H1 (cell line): ENCODE results near the gene MCF2L. TPM values are rescaled to one million over a fixed set of nuclear protein-coding genes. Genes with fewer than 3 reads are reported as not detected.

Source experiments
- NANOG ChIP-seq: IDR thresholded peaks from 2 replicates; pipeline ENCODE4 v1.6.1; 2011; ENCODE audit warnings: low read length, low read depth, mild to moderate bottlenecking, inconsistent platforms; ENCODE audit not compliant: insufficient read depth, poor library complexity, severe bottlenecking
- TBP ChIP-seq: IDR thresholded peaks from 2 replicates; pipeline ENCODE4 v1.6.1; 2011; ENCODE audit warnings: low read depth, low read length, improper control_type of control experiment
- polyA plus RNA-seq, 7 experiments: library from polyadenylated mRNA; depleted of rRNA in 3 of 7; stranded (reverse) in 5 of 7; unstranded in 2 of 7; fragments of >200 nt in 5 of 7; fragments of 200-250 nt in 2 of 7; gene quantifications; 1 replicate in 5 of 7; 2 replicates in 1 of 7; 4 replicates in 1 of 7; pipeline versions ENCODE4 v1.2.1 to v1.2.3, GENCODE V29; 2011 to 2013; ENCODE audit warnings: missing spikeins in 2 of 7, mixed read lengths in 2 of 7
- total RNA-seq: library from RNA; stranded (reverse); fragmentation: NEBNext Ultra II Directional; extraction: Animal tissue kit (Norgen Biotek cat#: 25700); gene quantifications from 2 replicates; pipeline ENCODE4 v1.2.1, GENCODE V29; 2021
- TF ChIP-seq, protein P1 (sequence below): fragments of 300-600 bp; sonication (generic); IDR thresholded peaks from 2 replicates; pipeline ENCODE4 v1.7.1; 2012; ENCODE audit warnings: low read length, moderate library complexity, mild to moderate bottlenecking, inconsistent platforms; ENCODE audit not compliant: insufficient replicate concordance

Gene MCF2L
- total and polyA plus RNA-seq, 2 of the 8 experiments (the other 6 are each of a cell fraction or from before 2014, with no cell fraction given) = 10.1 to 24.4 TPM

GRCh38 chr13:113073942-113074341, 104.9 kb downstream of the MCF2L start (continued):
- TF ChIP-seq TBP = no peak
- TF ChIP-seq, protein P1, sequence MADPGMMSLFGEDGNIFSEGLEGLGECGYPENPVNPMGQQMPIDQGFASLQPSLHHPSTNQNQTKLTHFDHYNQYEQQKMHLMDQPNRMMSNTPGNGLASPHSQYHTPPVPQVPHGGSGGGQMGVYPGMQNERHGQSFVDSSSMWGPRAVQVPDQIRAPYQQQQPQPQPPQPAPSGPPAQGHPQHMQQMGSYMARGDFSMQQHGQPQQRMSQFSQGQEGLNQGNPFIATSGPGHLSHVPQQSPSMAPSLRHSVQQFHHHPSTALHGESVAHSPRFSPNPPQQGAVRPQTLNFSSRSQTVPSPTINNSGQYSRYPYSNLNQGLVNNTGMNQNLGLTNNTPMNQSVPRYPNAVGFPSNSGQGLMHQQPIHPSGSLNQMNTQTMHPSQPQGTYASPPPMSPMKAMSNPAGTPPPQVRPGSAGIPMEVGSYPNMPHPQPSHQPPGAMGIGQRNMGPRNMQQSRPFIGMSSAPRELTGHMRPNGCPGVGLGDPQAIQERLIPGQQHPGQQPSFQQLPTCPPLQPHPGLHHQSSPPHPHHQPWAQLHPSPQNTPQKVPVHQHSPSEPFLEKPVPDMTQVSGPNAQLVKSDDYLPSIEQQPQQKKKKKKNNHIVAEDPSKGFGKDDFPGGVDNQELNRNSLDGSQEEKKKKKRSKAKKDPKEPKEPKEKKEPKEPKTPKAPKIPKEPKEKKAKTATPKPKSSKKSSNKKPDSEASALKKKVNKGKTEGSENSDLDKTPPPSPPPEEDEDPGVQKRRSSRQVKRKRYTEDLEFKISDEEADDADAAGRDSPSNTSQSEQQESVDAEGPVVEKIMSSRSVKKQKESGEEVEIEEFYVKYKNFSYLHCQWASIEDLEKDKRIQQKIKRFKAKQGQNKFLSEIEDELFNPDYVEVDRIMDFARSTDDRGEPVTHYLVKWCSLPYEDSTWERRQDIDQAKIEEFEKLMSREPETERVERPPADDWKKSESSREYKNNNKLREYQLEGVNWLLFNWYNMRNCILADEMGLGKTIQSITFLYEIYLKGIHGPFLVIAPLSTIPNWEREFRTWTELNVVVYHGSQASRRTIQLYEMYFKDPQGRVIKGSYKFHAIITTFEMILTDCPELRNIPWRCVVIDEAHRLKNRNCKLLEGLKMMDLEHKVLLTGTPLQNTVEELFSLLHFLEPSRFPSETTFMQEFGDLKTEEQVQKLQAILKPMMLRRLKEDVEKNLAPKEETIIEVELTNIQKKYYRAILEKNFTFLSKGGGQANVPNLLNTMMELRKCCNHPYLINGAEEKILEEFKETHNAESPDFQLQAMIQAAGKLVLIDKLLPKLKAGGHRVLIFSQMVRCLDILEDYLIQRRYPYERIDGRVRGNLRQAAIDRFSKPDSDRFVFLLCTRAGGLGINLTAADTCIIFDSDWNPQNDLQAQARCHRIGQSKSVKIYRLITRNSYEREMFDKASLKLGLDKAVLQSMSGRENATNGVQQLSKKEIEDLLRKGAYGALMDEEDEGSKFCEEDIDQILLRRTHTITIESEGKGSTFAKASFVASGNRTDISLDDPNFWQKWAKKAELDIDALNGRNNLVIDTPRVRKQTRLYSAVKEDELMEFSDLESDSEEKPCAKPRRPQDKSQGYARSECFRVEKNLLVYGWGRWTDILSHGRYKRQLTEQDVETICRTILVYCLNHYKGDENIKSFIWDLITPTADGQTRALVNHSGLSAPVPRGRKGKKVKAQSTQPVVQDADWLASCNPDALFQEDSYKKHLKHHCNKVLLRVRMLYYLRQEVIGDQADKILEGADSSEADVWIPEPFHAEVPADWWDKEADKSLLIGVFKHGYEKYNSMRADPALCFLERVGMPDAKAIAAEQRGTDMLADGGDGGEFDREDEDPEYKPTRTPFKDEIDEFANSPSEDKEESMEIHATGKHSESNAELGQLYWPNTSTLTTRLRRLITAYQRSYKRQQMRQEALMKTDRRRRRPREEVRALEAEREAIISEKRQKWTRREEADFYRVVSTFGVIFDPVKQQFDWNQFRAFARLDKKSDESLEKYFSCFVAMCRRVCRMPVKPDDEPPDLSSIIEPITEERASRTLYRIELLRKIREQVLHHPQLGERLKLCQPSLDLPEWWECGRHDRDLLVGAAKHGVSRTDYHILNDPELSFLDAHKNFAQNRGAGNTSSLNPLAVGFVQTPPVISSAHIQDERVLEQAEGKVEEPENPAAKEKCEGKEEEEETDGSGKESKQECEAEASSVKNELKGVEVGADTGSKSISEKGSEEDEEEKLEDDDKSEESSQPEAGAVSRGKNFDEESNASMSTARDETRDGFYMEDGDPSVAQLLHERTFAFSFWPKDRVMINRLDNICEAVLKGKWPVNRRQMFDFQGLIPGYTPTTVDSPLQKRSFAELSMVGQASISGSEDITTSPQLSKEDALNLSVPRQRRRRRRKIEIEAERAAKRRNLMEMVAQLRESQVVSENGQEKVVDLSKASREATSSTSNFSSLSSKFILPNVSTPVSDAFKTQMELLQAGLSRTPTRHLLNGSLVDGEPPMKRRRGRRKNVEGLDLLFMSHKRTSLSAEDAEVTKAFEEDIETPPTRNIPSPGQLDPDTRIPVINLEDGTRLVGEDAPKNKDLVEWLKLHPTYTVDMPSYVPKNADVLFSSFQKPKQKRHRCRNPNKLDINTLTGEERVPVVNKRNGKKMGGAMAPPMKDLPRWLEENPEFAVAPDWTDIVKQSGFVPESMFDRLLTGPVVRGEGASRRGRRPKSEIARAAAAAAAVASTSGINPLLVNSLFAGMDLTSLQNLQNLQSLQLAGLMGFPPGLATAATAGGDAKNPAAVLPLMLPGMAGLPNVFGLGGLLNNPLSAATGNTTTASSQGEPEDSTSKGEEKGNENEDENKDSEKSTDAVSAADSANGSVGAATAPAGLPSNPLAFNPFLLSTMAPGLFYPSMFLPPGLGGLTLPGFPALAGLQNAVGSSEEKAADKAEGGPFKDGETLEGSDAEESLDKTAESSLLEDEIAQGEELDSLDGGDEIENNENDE = no peak
- TF ChIP-seq NANOG = no peak
- TF ChIP-seq, all 59 proteins: peak for 0
